Activated T-cell treated with anti-CD3 and anti-CD28 coated beads, Interleukin-2, amount 50 U/mL, for 24 hours (primary cell): ENCODE results near the gene NCKAP5.

ENCODE experiments used
- DNase-seq: peaks from one replicate; pipeline ENCODE4 v3.0.0-alpha.2; 2020
- H3K27ac Mint-ChIP-seq: 2 replicates; pipeline ENCODE4 v1.8.0; 2020; ENCODE audit warnings: mild to moderate bottlenecking, mixed read lengths
- H3K27me3 Mint-ChIP-seq: 2 replicates; pipeline ENCODE4 v1.8.0; 2020; ENCODE audit warnings: mixed read lengths
- H3K36me3 Mint-ChIP-seq: 2 replicates; pipeline ENCODE4 v1.8.0; 2020; ENCODE audit warnings: low read depth, mixed read lengths
- H3K4me1 Mint-ChIP-seq: 2 replicates; pipeline ENCODE4 v1.8.0; 2020; ENCODE audit warnings: low read depth, mixed read lengths
- H3K4me3 Mint-ChIP-seq: 2 replicates; pipeline ENCODE4 v1.8.0; 2020; ENCODE audit warnings: mild to moderate bottlenecking, moderate library complexity, mixed read lengths
- H3K9me3 Mint-ChIP-seq: 2 replicates; pipeline ENCODE4 v1.8.0; 2020; ENCODE audit warnings: mixed read lengths

Gene NCKAP5

GRCh38 chr2:133146893-133147292 is 421.4 kb downstream of the NCKAP5 start:
- no peaks in the 10 kb centered on the region for H3K4me1 Mint-ChIP-seq
- H3K9me3 Mint-ChIP-seq: no peaks in the 10 kb centered on the region
- H3K27ac Mint-ChIP-seq: no peak overlapping the region
- H3K27me3 Mint-ChIP-seq: no peaks in the 10 kb centered on the region
- no peak for DNase-seq
- H3K36me3 Mint-ChIP-seq: no peaks in the 10 kb centered on the region
- no peak overlapping the region for H3K4me3 Mint-ChIP-seq

GRCh38 chr2:133143645-133144044 is 424.6 kb downstream of the NCKAP5 start:
- Mint-ChIP-seq H3K9me3 (no peaks in the 10 kb centered on the region), H3K27ac (no peak overlapping the region), H3K27me3 (no peaks in the 10 kb centered on the region), H3K4me3 (no peak overlapping the region), H3K4me1 (no peaks in the 10 kb centered on the region), H3K36me3 (no peaks in the 10 kb centered on the region)
- DNase-seq: no peak

- Mint-ChIP-seq H3K4me3 (no peak overlapping the region), H3K4me1 (no peaks in the 10 kb centered on the region), H3K27ac (no peak overlapping the region), H3K36me3 (no peaks in the 10 kb centered on the region), H3K9me3 (no peaks in the 10 kb centered on the region), H3K27me3 (no peaks in the 10 kb centered on the region)
- DNase-seq: no peak
Measured at GRCh38 chr2:133142087-133142486, 426.2 kb downstream of the NCKAP5 start.

- no peaks in the 10 kb centered on the region for H3K36me3 Mint-ChIP-seq
- DNase-seq: no peak
- no peaks in the 10 kb centered on the region for H3K4me1 Mint-ChIP-seq
- H3K27ac Mint-ChIP-seq: no peak overlapping the region
- no peaks in the 10 kb centered on the region for H3K9me3 Mint-ChIP-seq
- H3K4me3 Mint-ChIP-seq: no peak overlapping the region
- no peaks in the 10 kb centered on the region for H3K27me3 Mint-ChIP-seq
Measured at GRCh38 chr2:133140620-133141019, 427.6 kb downstream of the NCKAP5 start.

- no peak overlapping the region for H3K27ac Mint-ChIP-seq
- no peak for DNase-seq
Measured at GRCh38 chr2:133139847-133140533, 428.3 kb downstream of the NCKAP5 start.

GRCh38 chr2:133138693-133139092 is 429.6 kb downstream of the NCKAP5 start:
- H3K4me3 Mint-ChIP-seq: no peak overlapping the region
- DNase-seq: no peak
- no peaks in the 10 kb centered on the region for H3K36me3 Mint-ChIP-seq
- no peak overlapping the region for H3K27ac Mint-ChIP-seq
- H3K9me3 Mint-ChIP-seq: no peaks in the 10 kb centered on the region
- H3K27me3 Mint-ChIP-seq: no peaks in the 10 kb centered on the region
- no peaks in the 10 kb centered on the region for H3K4me1 Mint-ChIP-seq

More at GRCh38 chr2:133139847-133140533, 428.3 kb downstream of the NCKAP5 start:
- H3K4me3 Mint-ChIP-seq: no peak overlapping the region
- no peaks in the 10 kb centered on the region for H3K36me3 Mint-ChIP-seq
- H3K27me3 Mint-ChIP-seq: no peaks in the 10 kb centered on the region
- H3K9me3 Mint-ChIP-seq: no peaks in the 10 kb centered on the region
- H3K4me1 Mint-ChIP-seq: no peaks in the 10 kb centered on the region

- H3K27ac Mint-ChIP-seq: no peak overlapping the region
- no peak for DNase-seq
- H3K27me3 Mint-ChIP-seq: no peaks in the 10 kb centered on the region
- H3K4me1 Mint-ChIP-seq: no peaks in the 10 kb centered on the region
- H3K9me3 Mint-ChIP-seq: no peaks in the 10 kb centered on the region
- H3K4me3 Mint-ChIP-seq: no peak overlapping the region
- no peaks in the 10 kb centered on the region for H3K36me3 Mint-ChIP-seq
Measured at GRCh38 chr2:133135035-133135654, 433.1 kb downstream of the NCKAP5 start.

- DNase-seq: no peak
- Mint-ChIP-seq H3K36me3 (no peaks in the 10 kb centered on the region), H3K4me3 (no peak overlapping the region), H3K9me3 (no peaks in the 10 kb centered on the region), H3K27ac (no peak overlapping the region), H3K4me1 (no peaks in the 10 kb centered on the region), H3K27me3 (no peaks in the 10 kb centered on the region)
Measured at GRCh38 chr2:133130548-133131246, 437.6 kb downstream of the NCKAP5 start.

GRCh38 chr2:133124446-133124845 is 443.8 kb downstream of the NCKAP5 start:
- no peaks in the 10 kb centered on the region for H3K27me3 Mint-ChIP-seq
- H3K4me1 Mint-ChIP-seq: no peaks in the 10 kb centered on the region
- H3K4me3 Mint-ChIP-seq: no peak overlapping the region
- no peak overlapping the region for H3K27ac Mint-ChIP-seq
- no peak for DNase-seq
- no peaks in the 10 kb centered on the region for H3K36me3 Mint-ChIP-seq
- H3K9me3 Mint-ChIP-seq: no peaks in the 10 kb centered on the region

GRCh38 chr2:133123904-133124303 is 444.4 kb downstream of the NCKAP5 start:
- Mint-ChIP-seq H3K9me3 (no peaks in the 10 kb centered on the region), H3K27me3 (no peaks in the 10 kb centered on the region), H3K36me3 (no peaks in the 10 kb centered on the region), H3K4me1 (no peaks in the 10 kb centered on the region), H3K27ac (no peak overlapping the region), H3K4me3 (no peak overlapping the region)
- DNase-seq: no peak

- Mint-ChIP-seq H3K4me1 (no peaks in the 10 kb centered on the region), H3K27me3 (no peaks in the 10 kb centered on the region), H3K4me3 (no peak overlapping the region)
Measured at GRCh38 chr2:133123393-133123792, 444.9 kb downstream of the NCKAP5 start.

GRCh38 chr2:133122529-133122928 is 445.7 kb downstream of the NCKAP5 start:
- Mint-ChIP-seq H3K4me1 (no peaks in the 10 kb centered on the region), H3K9me3 (no peaks in the 10 kb centered on the region), H3K4me3 (no peak overlapping the region), H3K36me3 (no peaks in the 10 kb centered on the region), H3K27me3 (no peaks in the 10 kb centered on the region), H3K27ac (no peak overlapping the region)
- DNase-seq: no peak

More at GRCh38 chr2:133123393-133123792, 444.9 kb downstream of the NCKAP5 start:
- no peak for DNase-seq
- no peak overlapping the region for H3K27ac Mint-ChIP-seq
- no peaks in the 10 kb centered on the region for H3K9me3 Mint-ChIP-seq
- H3K36me3 Mint-ChIP-seq: no peaks in the 10 kb centered on the region

- Mint-ChIP-seq H3K9me3 (no peaks in the 10 kb centered on the region), H3K4me3 (no peak overlapping the region), H3K27me3 (no peaks in the 10 kb centered on the region), H3K36me3 (no peaks in the 10 kb centered on the region), H3K27ac (no peak overlapping the region), H3K4me1 (no peaks in the 10 kb centered on the region)
- DNase-seq: no peak
Measured at GRCh38 chr2:133120310-133120709, 448.0 kb downstream of the NCKAP5 start.

- H3K27me3 Mint-ChIP-seq: no peaks in the 10 kb centered on the region
- no peaks in the 10 kb centered on the region for H3K36me3 Mint-ChIP-seq
- no peak for DNase-seq
- no peaks in the 10 kb centered on the region for H3K4me1 Mint-ChIP-seq
- H3K4me3 Mint-ChIP-seq: no peak overlapping the region
- H3K27ac Mint-ChIP-seq: no peak overlapping the region
- peaks cover 2% of the 10 kb centered on the region for H3K9me3 Mint-ChIP-seq
Measured at GRCh38 chr2:133110201-133110600, 458.1 kb downstream of the NCKAP5 start.

GRCh38 chr2:133109772-133110171 is 458.5 kb downstream of the NCKAP5 start:
- Mint-ChIP-seq H3K4me3 (no peak overlapping the region), H3K9me3 (peaks cover 2% of the 10 kb centered on the region), H3K36me3 (no peaks in the 10 kb centered on the region), H3K27ac (no peak overlapping the region), H3K27me3 (no peaks in the 10 kb centered on the region), H3K4me1 (no peaks in the 10 kb centered on the region)
- no peak for DNase-seq
